SK-N-SH treated with all-trans-retinoic acid at 6 μM for 48 hours (cell line): ENCODE measurements around the gene JHY.

Experiments used
- ARNTL ChIP-seq: fragments of 450-650 bp; formaldehyde crosslinking; IDR thresholded peaks from 2 replicates; pipeline ENCODE4 v1.5.0; 2020; ENCODE audit warnings: low read depth, mild to moderate bottlenecking, moderate library complexity, borderline replicate concordance
- BACH2 ChIP-seq: fragments of 250-450 bp; sonication (Bioruptor Pico); IDR thresholded peaks from 2 replicates; pipeline ENCODE4 v1.9.0; 2021; ENCODE audit warnings: mild to moderate bottlenecking, borderline replicate concordance
- CREB5 ChIP-seq: fragments of 250-450 bp; sonication (Bioruptor Pico); IDR thresholded peaks from 2 replicates; pipeline ENCODE4 v1.5.1; 2020; ENCODE audit warnings: low read depth, mild to moderate bottlenecking, moderate library complexity
- CSRNP3 ChIP-seq: fragments of 250-450 bp; sonication (Bioruptor Pico); IDR thresholded peaks from 2 replicates; pipeline ENCODE4 v1.5.1; 2021; ENCODE audit warnings: mild to moderate bottlenecking, moderate library complexity
- ESRRG ChIP-seq: fragments of 250-450 bp; sonication (Bioruptor Pico); IDR thresholded peaks from 2 replicates; pipeline ENCODE4 v1.6.1; 2021; ENCODE audit warnings: mild to moderate bottlenecking
- GLIS3 ChIP-seq: fragments of 250-450 bp; sonication (Bioruptor Pico); IDR thresholded peaks from 2 replicates; pipeline ENCODE4 v1.5.0; 2020; ENCODE audit warnings: mild to moderate bottlenecking, moderate library complexity
- ISL1 ChIP-seq: fragments of 250-450 bp; sonication (Bioruptor Pico); IDR thresholded peaks from 2 replicates; pipeline ENCODE4 v2.1.2; 2022; ENCODE audit warnings: mild to moderate bottlenecking, moderate library complexity
- OSR1 ChIP-seq: fragments of 250-450 bp; sonication (Bioruptor Pico); IDR thresholded peaks from 2 replicates; pipeline ENCODE4 v1.8.0; 2022; ENCODE audit warnings: moderate library complexity, mild to moderate bottlenecking, inconsistent platforms
- PATZ1 ChIP-seq: fragments of 250-450 bp; sonication (Bioruptor Pico); IDR thresholded peaks from 2 replicates; pipeline ENCODE4 v1.8.0; 2020; ENCODE audit warnings: mild to moderate bottlenecking, moderate library complexity, borderline replicate concordance
- RARB ChIP-seq: fragments of 250-450 bp; sonication (Bioruptor Pico); IDR thresholded peaks from 2 replicates; pipeline ENCODE4 v1.8.0; 2021; ENCODE audit warnings: mild to moderate bottlenecking, moderate library complexity
- TSHZ2 ChIP-seq: fragments of 250-450 bp; sonication (Bioruptor Pico); IDR thresholded peaks from 2 replicates; pipeline ENCODE4 v1.5.0; 2020; ENCODE audit warnings: mild to moderate bottlenecking, moderate library complexity
- ZC3H10 ChIP-seq: fragments of 250-450 bp; sonication (Bioruptor Pico); IDR thresholded peaks from 2 replicates; pipeline ENCODE4 v1.5.1; 2021; ENCODE audit warnings: mild to moderate bottlenecking, moderate library complexity
- ZFP3 ChIP-seq: fragments of 250-450 bp; sonication (Bioruptor Pico); IDR thresholded peaks from 2 replicates; pipeline ENCODE4 v1.5.0; 2020; ENCODE audit warnings: mild to moderate bottlenecking, moderate library complexity
- ZNF565 ChIP-seq: fragments of 450-650 bp; formaldehyde crosslinking; conservative IDR thresholded peaks from 2 replicates; pipeline ENCODE4 v1.5.0; 2020; ENCODE audit warnings: low read depth, mild to moderate bottlenecking, moderate library complexity

- TF ChIP-seq RARB: no peak
- TF ChIP-seq TSHZ2: no peak
- TF ChIP-seq OSR1 (CRISPR knock-in tag): no peak
- TF ChIP-seq ZFP3 (CRISPR knock-in tag): no peak
- no peak for TF ChIP-seq ESRRG (CRISPR knock-in tag)
- TF ChIP-seq ARNTL (CRISPR knock-in tag): no peak
- TF ChIP-seq ISL1 (CRISPR knock-in tag): no peak
- no peak for TF ChIP-seq ZC3H10
- no peak for TF ChIP-seq PATZ1
- no peak for TF ChIP-seq CREB5 (CRISPR knock-in tag)
- no peak for TF ChIP-seq GLIS3 (CRISPR knock-in tag)
- TF ChIP-seq BACH2 (CRISPR knock-in tag): no peak
- no peak for TF ChIP-seq CSRNP3 (CRISPR knock-in tag)
- no peak for TF ChIP-seq ZNF565 (CRISPR knock-in tag)
Measured at GRCh38 chr11:122977470-122978298, 95.1 kb downstream of the JHY start.
